GM23248 (cell line): ENCODE data around the gene LLGL2.

Experiments used
- EZH2 ChIP-seq: fragments of 200-600 bp; sonication (generic); IDR thresholded peaks from 2 replicates; pipeline ENCODE4 v1.6.1; 2018; ENCODE audit warnings: antibody characterized with exemption, mild to moderate bottlenecking; ENCODE audit not compliant: insufficient read depth, poor library complexity, severe bottlenecking
- EZH2phosphoT487 ChIP-seq: fragments of 200-600 bp; sonication (generic); IDR thresholded peaks from 2 replicates; pipeline ENCODE4 v1.6.1; 2018; ENCODE audit warnings: antibody characterized with exemption, moderate library complexity, mild to moderate bottlenecking, low read depth; ENCODE audit not compliant: insufficient read depth

DNA sequence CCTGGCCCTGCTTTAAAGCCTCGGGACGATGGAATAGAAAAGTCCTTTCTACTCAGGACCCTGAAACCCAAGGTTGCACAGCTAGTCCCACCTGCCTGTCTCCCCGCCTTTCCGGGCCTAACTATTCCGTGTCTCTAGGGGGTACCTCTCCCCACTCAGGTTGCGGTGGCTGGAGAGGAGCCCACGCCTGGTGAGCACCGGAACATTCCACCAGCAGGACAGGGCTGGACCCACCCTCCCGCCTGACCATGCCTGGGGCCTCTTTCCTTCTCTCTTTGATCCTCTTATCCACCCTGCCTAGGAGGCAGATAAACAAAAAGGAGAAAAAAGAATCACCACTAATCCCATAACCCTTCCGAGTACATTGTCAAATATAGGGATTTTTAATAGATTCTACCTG is 10.9 kb downstream of the LLGL2 start:
- no peak for TF ChIP-seq EZH2phosphoT487
- no peak for TF ChIP-seq EZH2
